Thyroid gland (tissue), 4 donors: ENCODE data around the gene SLC22A14.

ENCODE experiments used
- CTCF ChIP-seq, 6 experiments: fragments of 200-600 bp in 3 of 6; fragments of 450-650 bp in 3 of 6; sonication (generic) in 3 of 6; IDR thresholded peaks; one replicate each; pipeline ENCODE4 v1.5.1; 2016 to 2019; ENCODE audit warnings: antibody characterized with exemption in 6 of 6, mild to moderate bottlenecking in 2 of 6, inconsistent platforms in 1 of 6, moderate library complexity in 1 of 6
- POLR2A ChIP-seq, 2 donors: fragments of 450-650 bp; IDR thresholded peaks; one replicate each; pipeline ENCODE4 v1.6.1; 2017; ENCODE audit warnings: antibody characterized with exemption in 2 of 2, mild to moderate bottlenecking in 2 of 2, moderate library complexity in 1 of 2

- TF ChIP-seq CTCF (IDR thresholded peaks at IDR 0.05), result no peak
- TF ChIP-seq POLR2A (IDR thresholded peaks at IDR 0.05), result no peak
Observed at GRCh38 chr3:38354588-38355330, 72.7 kb downstream of the SLC22A14 start.
